GM20000 (cell line): ENCODE measurements around the gene SP4.

Experiments used
- DNase-seq: peaks from one replicate; pipeline ENCODE4 v3.0.0; 2012; ENCODE audit warnings: low spot score
- CTCF ChIP-seq: IDR thresholded peaks from 2 replicates; pipeline ENCODE4 v1.5.1; 2012; ENCODE audit warnings: mild to moderate bottlenecking, control low read depth; ENCODE audit errors: extremely low read depth, missing control alignments

The SP4 gene

GRCh38 chr7:21412410-21412851, 15.5 kb upstream of the SP4 start:
- no peak for TF ChIP-seq CTCF
- peak; percentile 38 for DNase-seq

GRCh38 chr7:21412957-21413356, 14.9 kb upstream of the SP4 start:
- DNase-seq: no peak
- TF ChIP-seq CTCF: no peak

- no peak for TF ChIP-seq CTCF
- no peak for DNase-seq
These were observed 14.4 kb upstream of the SP4 start for GRCh38 chr7:21413502-21413901.

- TF ChIP-seq CTCF: no peak
- DNase-seq: no peak
These were observed 13.0 kb upstream of the SP4 start for GRCh38 chr7:21414795-21415393.

GRCh38 chr7:21417647-21418046, 10.2 kb upstream of the SP4 start:
- DNase-seq: no peak

GRCh38 chr7:21422751-21423150, 5.1 kb upstream of the SP4 start:
- TF ChIP-seq CTCF: no peak
- no peak for DNase-seq

More at GRCh38 chr7:21417647-21418046, 10.2 kb upstream of the SP4 start:
- TF ChIP-seq CTCF: no peak

- DNase-seq: no peak
- no peak for TF ChIP-seq CTCF
These were observed 2.6 kb upstream of the SP4 start for GRCh38 chr7:21425290-21425689.
